Spleen (tissue), 11 donors: ENCODE results near the gene ENDOD1. TPM values are rescaled to one million over a fixed set of nuclear protein-coding genes. Genes with fewer than 3 reads are reported as not detected.

Experiments
- DNase-seq: peaks from one replicate; pipeline ENCODE4 v3.0.0-alpha.2; 2020
- H3K27ac ChIP-seq, 8 donors: fragments of 200-600 bp; sonication (generic) in 7 of 8; 1 replicate in 4 of 8; 2 replicates in 4 of 8; pipeline versions ENCODE4 v1.5.0 to v1.8.0; 2016 to 2021; ENCODE audit warnings: inconsistent platforms in 4 of 8, mild to moderate bottlenecking in 4 of 8, moderate library complexity in 1 of 8
- H3K27me3 ChIP-seq, 7 donors: fragments of 200-600 bp; sonication (generic) in 6 of 7; replicated peaks in 1 of 7; 1 replicate in 4 of 7; 2 replicates in 3 of 7; pipeline versions ENCODE4 v1.5.0 to v1.8.0; 2016 to 2021; ENCODE audit warnings: inconsistent platforms in 3 of 7, mild to moderate bottlenecking in 1 of 7
- H3K36me3 ChIP-seq, 6 donors: fragments of 200-600 bp; sonication (generic) in 5 of 6; 1 replicate in 4 of 6; 2 replicates in 2 of 6; pipeline versions ENCODE4 v1.5.0 to v1.8.0; 2016 to 2021; ENCODE audit warnings: inconsistent platforms in 2 of 6
- H3K4me1 ChIP-seq, 6 donors: fragments of 200-600 bp; sonication (generic) in 5 of 6; 1 replicate in 3 of 6; 2 replicates in 3 of 6; pipeline versions ENCODE4 v1.5.0 to v1.8.0; 2016 to 2021; ENCODE audit warnings: inconsistent platforms in 3 of 6
- H3K4me3 ChIP-seq, 8 donors: fragments of 200-600 bp; sonication (generic) in 7 of 8; 1 replicate in 4 of 8; 2 replicates in 4 of 8; pipeline versions ENCODE4 v1.5.0 to v1.8.0; 2016 to 2021; ENCODE audit warnings: inconsistent platforms in 4 of 8, mild to moderate bottlenecking in 4 of 8, moderate library complexity in 2 of 8
- H3K9me3 ChIP-seq, 8 donors: fragments of 200-600 bp; sonication (generic) in 7 of 8; 1 replicate in 4 of 8; 2 replicates in 4 of 8; pipeline versions ENCODE4 v1.5.0 to v1.8.0; 2016 to 2021; ENCODE audit warnings: inconsistent platforms in 4 of 8
- CTCF ChIP-seq, 11 experiments: fragments of 200-600 bp in 7 of 11; fragments of 450-650 bp in 4 of 11; sonication (generic) in 4 of 11; IDR thresholded peaks in 8 of 11; conservative IDR thresholded peaks in 3 of 11; 1 replicate in 7 of 11; 2 replicates in 4 of 11; pipeline versions ENCODE4 v1.4.0 to v1.8.0; 2016 to 2021; ENCODE audit warnings: antibody characterized with exemption in 11 of 11, inconsistent platforms in 4 of 11, mild to moderate bottlenecking in 1 of 11
- POLR2A ChIP-seq, 3 donors: fragments of 450-650 bp; IDR thresholded peaks; one replicate each; pipeline ENCODE4 v1.5.1; 2017; ENCODE audit warnings: antibody characterized with exemption in 3 of 3, mild to moderate bottlenecking in 1 of 3
- POLR2AphosphoS5 ChIP-seq, 3 donors: sonication (generic); formaldehyde crosslinking; IDR thresholded peaks; one replicate each; pipeline ENCODE4 v1.5.1; 2017; ENCODE audit warnings: antibody characterized with exemption in 3 of 3
- WGBS, 5 donors: extraction: QIAGEN DNeasy Blood & Tissue Kit in 3 of 5; methylation state at CpG; one replicate each; pipeline versions ENCODE4 v1.1.5 to v1.1.7; 2013 to 2018; 5-methylcytosine and 5-hydroxymethylcytosine counted together
- intact Hi-C: fragments of 100-400 bp; cut with DNase I; formaldehyde crosslinking; loops from one replicate; pipeline ENCODE4 v1.15.0; 2023; ENCODE audit warnings: low total_unique reads
- polyA plus RNA-seq, 3 donors: library from polyadenylated mRNA; stranded (reverse); fragments of 200-250 nt; gene quantifications; one replicate each; pipeline ENCODE4 v1.2.1, GENCODE V29; 2013
- total RNA-seq, 7 donors: library from RNA; depleted of rRNA in 3 of 7; stranded (reverse); fragments of >200 nt in 3 of 7; fragmentation: NEBNext Ultra II Directional in 4 of 7; extraction: Animal tissue kit (Norgen Biotek cat#: 25700) in 4 of 7; gene quantifications; one replicate each; pipeline versions ENCODE4 v1.1.0 to v1.2.1, GENCODE V29; 2016 to 2021
- donor health status: healthy with polysubstance abuse.
- donor health status: DM: no; HTN: no; CAD: no; lungs with moderate emphysema.
- donor health status: DM: no; HTN: no; CAD: no.
- donor health status: Bipolar disorder and iron deficiency.
- donor health status: healthy.
- donor health status: DM: no; HTN: no; CAD: no.
- donor health status: DM: yes; HTN: yes; CAD: no.

The ENDOD1 gene
- total and polyA plus RNA-seq, 10 donors: 6.3 to 80.5 (median 58.4) TPM

DNA sequence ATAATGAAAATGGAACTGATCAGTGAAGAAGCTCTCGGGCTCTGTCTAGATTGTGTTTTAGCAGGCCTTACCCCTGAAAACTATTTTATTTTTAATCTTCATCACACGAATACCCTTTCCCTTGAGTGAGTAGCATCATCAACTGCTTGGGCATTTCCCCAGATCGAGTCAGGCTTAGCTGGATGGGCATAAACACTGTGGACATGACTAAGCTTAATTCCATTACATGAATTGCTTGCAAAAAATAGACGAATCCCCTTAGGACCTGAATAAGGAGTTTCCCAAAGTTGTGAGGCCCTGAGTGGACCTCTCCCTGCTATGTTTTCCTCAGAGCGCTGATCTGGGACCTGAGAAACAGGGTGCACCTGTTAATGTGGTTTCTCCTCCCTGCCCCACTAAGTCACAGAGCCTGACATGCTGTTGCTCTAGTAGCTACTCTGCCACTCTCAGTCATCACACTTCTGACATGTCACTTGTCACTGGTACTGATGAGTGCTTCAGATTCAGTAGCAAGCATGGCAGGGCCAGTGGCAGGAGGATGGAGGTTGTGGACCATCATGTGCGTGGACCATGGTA, 53.5 kb downstream of the ENDOD1 start:
- Histone ChIP-seq H3K4me1 (peaks cover 0 to 16% (median 4%) of the 10 kb centered on the region in 6 donors), H3K36me3 (no peaks in the 10 kb centered on the region), H3K27me3 (no peaks in the 10 kb centered on the region), H3K9me3 (no peaks in the 10 kb centered on the region), H3K27ac (no peak overlapping the region), H3K4me3 (no peak overlapping the region)
- TF ChIP-seq POLR2A (IDR thresholded peaks at IDR 0.05) (no peak), CTCF (IDR thresholded peaks at IDR 0.05 in 8 of 11, conservative IDR thresholded peaks at IDR 0.05 in 3 of 11) (no peak), POLR2AphosphoS5 (IDR thresholded peaks at IDR 0.05) (no peak)
- 79 to 89% (median 84%) methylated on average over 6 of the region's 6 CpGs for WGBS, 5 donors
- intact Hi-C loops: no loop called here
- no peak for DNase-seq

DNA sequence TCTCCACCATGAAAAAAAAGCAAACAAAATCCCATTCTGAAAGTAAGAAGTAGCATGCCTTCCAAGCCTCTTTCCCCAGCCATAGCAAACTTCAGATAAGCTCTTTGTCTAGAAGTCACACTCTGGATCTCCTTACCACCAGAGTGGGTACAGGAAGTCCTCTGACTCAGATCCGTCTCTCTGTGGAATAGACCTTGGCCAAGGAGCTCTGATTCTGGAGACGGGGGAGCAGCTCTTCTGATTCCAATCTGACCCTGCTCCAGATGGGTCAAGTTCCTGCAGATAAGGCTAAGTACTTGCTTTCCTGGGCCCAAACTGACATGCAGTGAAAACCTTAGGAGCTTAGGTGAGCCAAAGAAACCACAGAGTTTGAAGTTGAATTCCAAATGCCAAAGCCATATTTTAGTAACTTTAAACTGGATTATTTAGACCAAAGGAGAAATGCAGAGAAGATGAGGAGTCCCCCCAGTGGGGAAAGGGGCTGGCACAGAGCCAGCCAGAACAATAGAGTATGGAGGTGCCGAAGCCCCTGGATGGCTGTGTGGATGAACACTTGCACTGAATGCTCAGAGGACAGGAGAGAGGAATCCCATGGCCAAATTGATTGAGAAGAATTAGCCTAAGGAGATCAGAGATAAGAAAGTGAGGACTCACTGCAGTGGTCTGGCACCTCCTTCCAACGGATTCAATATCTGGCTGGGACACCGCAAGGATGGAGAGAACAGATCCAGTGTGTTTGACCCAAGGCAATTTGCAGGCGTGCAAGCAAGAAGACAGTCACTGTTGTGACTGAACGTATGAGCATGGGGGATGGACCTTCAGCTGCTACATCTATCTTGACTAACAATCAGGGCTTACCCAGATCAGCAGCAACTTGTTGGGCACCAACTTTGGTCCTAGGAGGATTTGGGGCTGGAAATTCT, 54.9 kb downstream of the ENDOD1 start:
- no peak for DNase-seq
- H3K27me3 ChIP-seq: no peaks in the 10 kb centered on the region
- H3K27ac ChIP-seq: no peak overlapping the region
- H3K4me3 ChIP-seq: no peak overlapping the region
- H3K9me3 ChIP-seq: no peaks in the 10 kb centered on the region
- H3K4me1 ChIP-seq: peaks cover 0 to 27% (median 6%) of the 10 kb centered on the region in 6 donors
- intact Hi-C loops: loop anchor here (5.0 kb wide), 1 partner anchor 67 kb away; no protein-coding TSS in a partner anchor
- no peak for TF ChIP-seq CTCF (IDR thresholded peaks at IDR 0.05 in 8 of 11, conservative IDR thresholded peaks at IDR 0.05 in 3 of 11)
- no peak for TF ChIP-seq POLR2AphosphoS5 (IDR thresholded peaks at IDR 0.05)
- no peak for TF ChIP-seq POLR2A (IDR thresholded peaks at IDR 0.05)
- whole genome bisulfite sequencing, 5 donors: 77 to 89% (median 83%) methylated on average over 7 of the region's 7 CpGs
- no peaks in the 10 kb centered on the region for H3K36me3 ChIP-seq

DNA sequence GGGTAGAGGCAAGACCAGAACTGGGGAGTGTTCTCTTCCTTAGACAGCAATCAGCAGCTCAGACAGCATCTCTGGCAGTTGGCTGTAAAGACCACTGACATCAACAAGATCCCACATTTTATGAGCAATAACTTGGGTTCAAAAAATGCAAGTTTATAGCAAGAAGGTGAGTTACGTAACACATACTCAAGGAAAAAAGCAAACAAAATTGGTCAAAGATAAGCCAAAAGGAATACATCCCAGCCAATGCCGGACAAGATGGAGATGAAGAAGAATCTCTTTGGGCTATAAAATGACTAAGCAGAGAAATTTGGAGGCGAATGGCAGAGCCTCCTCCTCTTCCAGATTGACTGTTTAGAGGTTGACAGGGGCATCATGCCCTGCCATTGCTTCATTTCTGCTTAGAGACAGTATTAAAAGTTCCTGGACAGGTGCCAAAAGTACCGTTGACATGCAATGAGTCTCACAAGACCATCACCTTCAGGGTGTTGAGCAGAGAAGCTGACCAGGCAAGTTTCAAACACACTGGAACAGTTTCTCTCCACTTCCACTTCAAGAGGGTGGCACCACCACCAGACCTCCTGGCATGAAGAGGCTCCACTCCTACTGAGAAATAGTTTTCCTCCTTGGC, 55.9 kb downstream of the ENDOD1 start:
- no peak for DNase-seq
- Histone ChIP-seq H3K9me3 (no peaks in the 10 kb centered on the region), H3K27ac (no peak overlapping the region), H3K4me1 (peaks cover 0 to 36% (median 15%) of the 10 kb centered on the region in 6 donors), H3K36me3 (no peaks in the 10 kb centered on the region), H3K27me3 (no peaks in the 10 kb centered on the region), H3K4me3 (no peak overlapping the region)
- intact Hi-C loops: loop anchor here (5.0 kb wide), 1 partner anchor 68 kb away; no protein-coding TSS in a partner anchor
- 69 to 86% (median 73%) methylated on average over 4 of the region's 4 CpGs for WGBS, 5 donors
- TF ChIP-seq POLR2A (IDR thresholded peaks at IDR 0.05) (no peak), POLR2AphosphoS5 (IDR thresholded peaks at IDR 0.05) (no peak), CTCF (IDR thresholded peaks at IDR 0.05 in 8 of 11, conservative IDR thresholded peaks at IDR 0.05 in 3 of 11) (no peak)
